DMS53 (cell line): Measurements from ENCODE around the gene AADACL4.
A peak's percentile ranks its signal among the peaks of the same experiment; 100 is the strongest.

Experiments used
- DNase-seq: peaks from one replicate; lab custom pipeline; 2025; lab: John Stamatoyannopoulos, UW

The AADACL4 gene

GRCh38 chr1:12613180-12613579, 30.7 kb upstream of the AADACL4 start:
- no peak for DNase-seq

DNA sequence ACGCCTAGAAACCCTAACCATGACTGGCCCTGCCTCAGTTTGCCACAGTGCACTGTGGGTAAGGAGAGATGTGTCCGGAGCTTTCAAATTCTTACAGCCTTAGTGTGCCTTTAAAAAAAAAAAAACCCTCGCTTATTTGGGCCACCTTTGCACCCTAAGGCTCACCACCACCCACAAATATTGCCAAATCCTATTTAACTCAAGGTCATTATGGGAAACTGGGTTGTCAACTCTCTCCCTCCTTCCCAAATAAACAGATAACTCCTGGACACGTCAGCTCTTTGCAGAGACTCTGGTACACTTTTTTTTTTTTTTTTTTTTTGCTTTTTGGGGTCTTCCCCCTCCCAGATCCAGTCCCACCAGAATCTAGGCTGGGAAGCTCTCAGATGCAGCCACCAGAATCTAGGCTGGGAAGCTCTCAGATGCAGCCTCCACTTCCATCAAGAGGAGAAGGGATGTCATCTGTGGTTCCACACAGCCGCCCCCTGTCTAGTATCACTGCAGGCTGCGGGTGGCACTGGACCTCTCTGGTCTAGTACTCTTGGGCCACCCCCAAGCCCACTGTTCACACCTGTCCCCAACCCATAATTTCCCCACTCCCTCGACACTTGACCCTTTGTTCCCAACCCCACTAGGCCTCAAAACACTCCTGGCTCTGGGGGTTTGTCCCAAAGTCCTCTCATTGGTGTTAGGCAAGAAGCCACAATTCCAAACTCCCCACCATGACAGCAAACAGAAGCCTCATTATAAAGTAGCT, 29.3 kb upstream of the AADACL4 start:
- DNase-seq: no peak

GRCh38 chr1:12615159-12615864, 28.6 kb upstream of the AADACL4 start:
- DNase-seq: no peak

DNA sequence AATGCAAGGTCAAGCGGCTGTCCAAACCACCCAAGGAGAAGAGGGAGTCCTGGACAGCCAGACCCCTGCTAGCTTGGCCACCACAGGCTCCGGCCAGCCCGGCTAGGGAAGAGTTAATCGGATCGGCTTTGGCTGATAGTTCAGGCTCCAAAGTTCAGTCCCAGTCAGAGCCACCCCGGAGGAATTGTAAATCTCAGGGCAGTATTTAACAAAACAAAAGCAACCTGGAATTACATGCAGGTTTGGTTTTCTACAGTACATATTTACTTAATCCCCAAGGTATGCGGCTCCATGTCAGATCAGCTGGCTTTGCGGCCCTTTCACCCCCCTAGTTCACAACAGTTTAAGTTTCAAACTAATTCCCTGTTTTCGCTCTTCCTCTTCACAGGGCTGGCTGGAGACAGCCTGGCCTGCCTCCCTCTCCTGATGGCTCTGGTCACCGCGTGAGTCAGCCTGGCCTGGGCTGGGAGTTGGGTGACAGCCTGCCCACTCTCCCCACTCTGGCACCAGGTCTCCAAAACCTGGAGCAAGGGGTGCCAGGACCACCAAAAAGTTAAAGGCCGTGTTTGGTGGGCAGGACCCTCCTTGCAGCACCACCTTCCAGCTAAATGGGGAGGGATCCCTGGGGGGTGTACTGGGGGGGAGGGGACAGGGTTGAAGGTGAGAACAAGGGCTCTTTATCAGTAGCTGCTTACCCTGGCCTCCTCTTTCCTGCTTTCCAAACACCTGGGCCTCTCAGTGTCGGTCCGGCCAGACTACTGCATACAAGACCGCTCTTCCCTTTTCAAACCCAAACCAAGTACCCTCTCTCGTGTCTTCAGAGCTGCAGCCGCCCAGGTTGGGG, 27.8 kb upstream of the AADACL4 start:
- peak; percentile 79 for DNase-seq

DNA sequence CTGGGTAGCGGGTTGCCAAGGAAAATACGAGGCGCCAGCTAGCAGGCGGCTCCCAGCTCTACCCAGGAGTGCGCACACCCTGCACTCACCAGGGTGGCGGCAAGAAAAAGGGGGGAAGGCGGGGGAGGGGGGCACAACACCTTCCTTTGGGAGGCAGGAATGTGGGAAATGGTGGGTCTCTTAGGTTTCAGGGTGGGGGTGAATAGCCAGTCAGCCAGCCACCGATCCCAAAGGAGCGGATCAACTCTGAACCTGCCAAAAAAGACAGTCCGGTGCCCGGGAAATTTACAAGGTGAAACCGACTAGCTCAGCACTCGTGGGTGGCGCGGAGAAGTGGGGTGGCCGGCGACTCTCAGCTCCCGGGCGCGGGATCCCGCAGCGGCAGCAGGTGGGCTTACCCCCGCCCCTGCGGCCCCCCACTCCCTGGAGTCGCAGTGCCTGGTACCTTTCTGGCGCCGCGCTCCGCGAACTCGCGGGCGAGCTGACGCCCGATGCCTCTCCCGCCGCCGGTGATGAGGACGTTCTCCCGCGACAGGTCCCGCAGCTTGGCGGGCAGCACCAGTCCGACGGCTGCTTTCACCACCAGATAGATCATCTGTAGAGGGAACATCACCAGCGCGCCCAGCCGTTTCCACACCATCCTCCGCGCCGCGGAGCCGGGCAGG, 27.0 kb upstream of the AADACL4 start:
- DNase-seq: peak; percentile 73

- DNase-seq: peak; percentile 68
These were observed 26.4 kb upstream of the AADACL4 start for GRCh38 chr1:12617511-12617900.

DNA sequence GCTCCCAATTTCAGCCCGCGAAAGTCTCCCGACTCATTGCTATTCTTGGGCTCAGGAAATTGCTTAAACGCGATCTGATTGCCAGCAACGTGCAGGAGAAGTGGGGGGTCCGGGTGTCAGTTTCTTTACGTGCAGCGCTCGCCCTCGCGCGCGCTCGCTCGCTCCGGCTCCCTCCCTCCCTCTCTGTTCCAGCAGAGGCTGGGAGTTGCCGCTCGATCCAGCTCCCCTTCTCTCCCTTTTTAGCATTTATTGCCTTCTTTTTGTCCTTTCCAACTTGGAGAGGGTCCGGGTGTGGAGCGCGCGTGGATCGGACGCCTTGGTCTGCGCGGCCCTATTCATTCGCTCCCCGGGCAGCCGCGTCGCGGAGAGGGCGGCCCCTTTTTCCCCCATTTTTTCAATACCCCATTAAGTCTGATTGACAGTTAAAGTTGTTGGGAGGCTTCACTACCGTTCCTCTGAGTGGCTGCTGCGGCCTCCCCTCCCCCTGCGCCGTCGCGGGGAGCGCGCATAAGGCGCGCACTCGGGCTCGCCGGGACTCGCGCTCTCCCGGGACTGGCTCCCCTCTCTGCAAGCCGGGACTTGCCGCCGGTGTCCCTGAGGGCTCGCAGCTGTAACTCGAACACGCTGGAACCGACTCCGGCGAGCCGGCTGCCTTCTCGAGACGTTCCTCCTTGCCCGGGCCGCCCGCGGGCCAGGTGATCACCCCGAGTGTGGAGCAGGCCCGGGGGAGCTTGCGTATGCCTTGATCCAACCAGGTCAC, 25.8 kb upstream of the AADACL4 start, which contains the start of gene DHRS3:
Gene DHRS3, minus strand, starts transcription at position 310 of the 760 bp plus-strand sequence. CDS start 862 bp downstream, outside the sequence.
- DNase-seq: peak; percentile 86

DNA sequence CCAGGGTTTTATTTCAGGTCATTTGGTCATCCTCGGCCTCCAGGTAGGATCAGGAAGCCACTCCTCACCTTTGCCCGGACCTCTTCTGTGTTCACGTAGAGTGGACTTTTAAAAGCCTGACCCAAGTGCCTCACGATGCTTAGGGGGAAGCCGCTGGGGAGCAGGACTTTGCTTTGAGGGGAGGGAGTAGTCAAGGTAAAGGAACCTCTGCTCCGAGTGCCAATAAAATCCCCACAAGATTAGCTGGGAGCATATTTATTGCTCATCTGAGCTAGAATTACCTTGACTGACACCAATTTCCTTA, 25.3 kb upstream of the AADACL4 start:
- DNase-seq: no peak

GRCh38 chr1:12618965-12619791, 24.7 kb upstream of the AADACL4 start:
- peak; percentile 83 for DNase-seq

DNA sequence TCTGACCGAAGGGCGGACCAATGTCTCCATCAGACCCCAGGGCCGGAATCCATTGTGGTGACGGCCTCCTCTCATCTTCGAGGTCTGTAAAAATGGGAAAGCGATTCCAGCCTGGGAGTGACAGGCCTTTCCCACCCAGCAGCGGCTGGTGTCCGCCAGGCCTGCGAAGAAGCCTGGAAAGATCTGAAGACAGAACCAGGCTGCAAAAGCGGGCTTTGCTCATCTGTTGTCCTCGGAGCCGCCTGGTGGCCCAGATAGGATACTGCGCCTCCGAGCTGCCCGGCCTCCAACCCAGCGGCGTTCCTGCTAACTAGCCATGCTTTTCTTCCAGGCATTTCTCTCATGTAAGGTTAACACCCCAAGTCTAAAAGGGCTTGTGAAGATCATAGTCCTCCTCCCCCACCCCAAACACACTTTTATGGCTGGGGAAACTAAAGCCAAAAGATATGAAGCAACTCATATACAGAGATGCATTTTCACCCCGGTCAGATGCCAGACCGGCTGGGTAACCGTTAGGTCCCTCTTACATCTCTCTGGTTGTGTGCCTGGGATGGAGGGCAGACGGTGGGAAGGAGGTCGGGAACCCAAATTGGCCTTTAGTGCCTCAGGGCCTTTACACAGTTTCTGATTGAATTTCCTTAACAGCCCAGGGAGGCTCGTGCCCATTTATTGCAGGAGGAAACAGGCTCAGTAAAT, 23.9 kb upstream of the AADACL4 start:
- DNase-seq: peak; percentile 93

DNA sequence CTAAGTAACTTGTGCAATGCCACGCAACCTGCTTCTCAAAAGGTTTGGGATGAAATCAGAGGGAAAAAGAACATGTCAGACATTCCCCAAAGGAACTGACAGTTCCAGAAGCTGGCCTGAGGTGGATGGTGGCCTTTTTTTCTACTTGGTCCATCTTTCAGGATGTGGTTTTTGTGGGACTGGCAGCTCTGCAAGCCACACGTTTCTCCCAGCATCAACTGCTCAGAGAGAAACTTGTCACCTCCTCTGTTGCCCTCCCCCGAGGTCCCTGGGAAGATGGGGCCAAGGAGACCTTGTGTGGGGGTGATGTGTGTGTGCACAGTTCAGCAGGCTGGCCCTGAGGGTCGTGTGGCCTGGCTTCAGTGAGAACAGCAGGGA, 23.4 kb upstream of the AADACL4 start:
- DNase-seq: no peak

- DNase-seq: no peak
These were observed 23.0 kb upstream of the AADACL4 start for GRCh38 chr1:12620931-12621330.

- DNase-seq: no peak
These were observed 22.2 kb upstream of the AADACL4 start for GRCh38 chr1:12621346-12622335.

- DNase-seq: no peak
These were observed 21.4 kb upstream of the AADACL4 start for GRCh38 chr1:12622506-12622905.

GRCh38 chr1:12625276-12625675, 18.6 kb upstream of the AADACL4 start:
- no peak for DNase-seq

DNA sequence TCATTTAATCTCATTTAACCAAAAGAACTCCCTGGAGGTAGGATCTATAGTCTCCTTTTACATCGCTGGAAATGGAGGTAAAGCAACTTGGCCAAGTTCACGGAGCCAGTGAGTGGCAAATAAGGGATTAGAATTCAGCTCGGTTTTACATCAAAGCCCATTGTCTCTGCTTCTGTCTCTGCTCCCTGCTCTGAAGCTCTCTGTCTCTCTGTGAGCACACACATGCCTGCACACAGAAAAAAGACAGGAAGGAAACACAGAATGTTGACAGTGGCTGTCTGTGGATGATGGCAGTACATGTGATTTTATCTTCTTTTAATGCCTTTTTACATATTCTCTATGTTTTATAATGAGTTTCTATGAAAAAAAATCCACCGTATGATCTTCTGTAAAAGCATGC, 17.0 kb upstream of the AADACL4 start:
- DNase-seq: no peak

- no peak for DNase-seq
These were observed 16.6 kb upstream of the AADACL4 start for GRCh38 chr1:12627296-12627695.

DNA sequence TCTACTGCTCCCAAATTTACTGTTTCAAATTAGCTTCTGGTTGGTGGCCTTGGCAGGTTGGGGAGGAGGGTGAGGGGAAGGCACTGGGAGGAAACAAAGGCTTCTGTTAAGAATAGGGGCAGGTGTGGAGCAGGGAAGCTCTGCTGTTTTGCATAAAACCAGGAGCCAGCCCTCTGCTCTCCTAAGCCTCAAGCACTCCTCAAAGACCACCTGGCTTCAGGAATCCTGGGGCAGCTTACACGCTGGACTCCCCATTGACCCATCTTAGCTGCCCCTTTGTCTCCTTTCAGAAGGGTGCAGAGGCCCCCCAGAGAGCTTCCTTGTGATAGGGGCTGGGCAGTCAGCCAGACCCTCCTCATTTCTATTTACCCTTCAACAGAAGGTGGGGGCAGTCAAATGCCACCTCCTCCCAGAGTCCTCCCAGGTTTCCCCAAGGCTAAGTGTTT, 14.4 kb upstream of the AADACL4 start:
- no peak for DNase-seq
